Measurements from ENCODE around the gene ADGRA1. TPM values are rescaled to one million over a fixed set of nuclear protein-coding genes. Genes with fewer than 3 reads are reported as not detected.
A peak's percentile ranks its signal among the peaks of the same experiment; 100 is the strongest.

The ADGRA1 gene
- total and polyA plus RNA-seq, 2 experiments from 2014 or later: 0.23 to 0.52 TPM

- Histone ChIP-seq H3K4me2 (no peak overlapping the region), H2AFZ (0 out of 2 replicates have a peak overlapping the region, but pooled peaks have one; percentile 47), H4K20me1 (replicated peaks; ENCODE audit: insufficient read depth) (no peaks in the 10 kb centered on the region), H3K4me3 (no peak overlapping the region), H3K36me3 (ENCODE audit: insufficient read depth) (no peaks in the 10 kb centered on the region), H3K27me3 (ENCODE audit: insufficient read depth) (no peaks in the 10 kb centered on the region), H3K27ac (ENCODE audit: low read depth) (no peak overlapping the region), H3K9me2 (ENCODE audit: insufficient read depth) (no peaks in the 10 kb centered on the region), H3F3A (replicated peaks; ENCODE audit: low read depth) (no peaks in the 10 kb centered on the region), H3K4me1 (ENCODE audit: insufficient read depth) (no peaks in the 10 kb centered on the region), H3K79me2 (replicated peaks; ENCODE audit: insufficient read depth) (no peaks in the 10 kb centered on the region)
- TF ChIP-seq JUNB (IDR thresholded peaks at IDR 0.05; ENCODE audit: unreplicated experiment): no peak
- Mint-ChIP-seq H3K4me3 (no peak overlapping the region), H3K4me1 (peaks cover 4% of the 10 kb centered on the region; the same call in 1 of the 3 replicates), H3K27me3 (ENCODE audit: insufficient read depth, low read depth, poor library complexity) (peaks cover 6% of the 10 kb centered on the region), H3K9me3 (peaks cover 2% of the 10 kb centered on the region; the same call in 1 of the 3 replicates), H3K27ac (no peak overlapping the region), H3K36me3 (ENCODE audit: low read depth) (no peaks in the 10 kb centered on the region)
- ATAC-seq (no peak; the same call in 1 of the 3 replicates), DNase-seq (ENCODE audit: low spot score) (no peak)
Measured at GRCh38 chr10:133069033-133069525, 18.6 kb upstream of the ADGRA1 start.

- no peaks in the 10 kb centered on the region for H3K36me3 Mint-ChIP-seq (ENCODE audit: low read depth)
Measured at GRCh38 chr10:133070405-133070804, 17.3 kb upstream of the ADGRA1 start.

GRCh38 chr10:133070810-133071209 is 16.9 kb upstream of the ADGRA1 start:
- TF ChIP-seq NANOG (IDR thresholded peaks at IDR 0.05; ENCODE audit: borderline replicate concordance) (no peak), CTCF (conservative IDR thresholded peaks at IDR 0.05; ENCODE audit: low read depth in 2 of 2) (no peak)
- Histone ChIP-seq H3F3A (replicated peaks; ENCODE audit: low read depth) (no peaks in the 10 kb centered on the region), H3K4me1 (ENCODE audit: insufficient read depth) (no peaks in the 10 kb centered on the region), H3K36me3 (ENCODE audit: insufficient read depth) (no peaks in the 10 kb centered on the region), H3K27me3 (ENCODE audit: insufficient read depth) (no peaks in the 10 kb centered on the region), H2AFZ (no peak overlapping the region), H3K4me2 (no peak overlapping the region), H3K79me2 (replicated peaks; ENCODE audit: insufficient read depth) (no peaks in the 10 kb centered on the region), H4K20me1 (replicated peaks; ENCODE audit: insufficient read depth) (no peaks in the 10 kb centered on the region), H3K9me2 (ENCODE audit: insufficient read depth) (no peaks in the 10 kb centered on the region), H3K4me3 (no peak overlapping the region), H3K27ac (ENCODE audit: low read depth) (no peak overlapping the region)
- no peaks in the 10 kb centered on the region for H3K36me3 Mint-ChIP-seq (ENCODE audit: low read depth)
- peaks cover 11% of the 10 kb centered on the region for H3K27me3 Mint-ChIP-seq (ENCODE audit: insufficient read depth, low read depth, poor library complexity)
- no peak overlapping the region for H3K4me3 Mint-ChIP-seq
- no peaks in the 10 kb centered on the region for H3K9me3 Mint-ChIP-seq
- no peak overlapping the region for H3K27ac Mint-ChIP-seq
- DNase-seq (ENCODE audit: low spot score): no peak
- H3K4me1 Mint-ChIP-seq: peaks cover 4% of the 10 kb centered on the region; the same call in 1 of the 3 replicates
- ATAC-seq: no peak

More at GRCh38 chr10:133070405-133070804, 17.3 kb upstream of the ADGRA1 start:
- Mint-ChIP-seq H3K9me3 (no peaks in the 10 kb centered on the region), H3K4me1 (peaks cover 4% of the 10 kb centered on the region; the same call in 1 of the 3 replicates), H3K4me3 (no peak overlapping the region), H3K27ac (no peak overlapping the region), H3K27me3 (ENCODE audit: insufficient read depth, low read depth, poor library complexity) (peaks cover 8% of the 10 kb centered on the region)
- no peaks in the 10 kb centered on the region for H4K20me1 ChIP-seq (replicated peaks; ENCODE audit: insufficient read depth)
- H3K4me2 ChIP-seq: no peak overlapping the region
- no peaks in the 10 kb centered on the region for H3K79me2 ChIP-seq (replicated peaks; ENCODE audit: insufficient read depth)
- TF ChIP-seq EZH2phosphoT487 (IDR thresholded peaks at IDR 0.05; ENCODE audit: unreplicated experiment): no peak
- no peak for TF ChIP-seq STAT1 (IDR thresholded peaks at IDR 0.05; ENCODE audit: unreplicated experiment)
- no peak for TF ChIP-seq ZNF114 (CRISPR knock-in tag; IDR thresholded peaks at IDR 0.05)
- no peak overlapping the region for H2AFZ ChIP-seq
- no peaks in the 10 kb centered on the region for H3K27me3 ChIP-seq (ENCODE audit: insufficient read depth)
- H3K36me3 ChIP-seq (ENCODE audit: insufficient read depth): no peaks in the 10 kb centered on the region
- no peak overlapping the region for H3K27ac ChIP-seq (ENCODE audit: low read depth)
- DNase-seq (ENCODE audit: low spot score) (no peak), ATAC-seq (no peak)
- no peaks in the 10 kb centered on the region for H3K9me2 ChIP-seq (ENCODE audit: insufficient read depth)
- no peak overlapping the region for H3K4me3 ChIP-seq
- no peaks in the 10 kb centered on the region for H3K4me1 ChIP-seq (ENCODE audit: insufficient read depth)
- H3F3A ChIP-seq (replicated peaks; ENCODE audit: low read depth): no peaks in the 10 kb centered on the region
